ENCODE results near the gene DDX5. TPM values are rescaled to one million over a fixed set of nuclear protein-coding genes. Genes with fewer than 3 reads are reported as not detected.

DDX5 gene
- total and polyA plus RNA-seq, 2 donors (not counting 1 experiment from before 2014, with no cell fraction given) = 439 to 598 TPM

DNA sequence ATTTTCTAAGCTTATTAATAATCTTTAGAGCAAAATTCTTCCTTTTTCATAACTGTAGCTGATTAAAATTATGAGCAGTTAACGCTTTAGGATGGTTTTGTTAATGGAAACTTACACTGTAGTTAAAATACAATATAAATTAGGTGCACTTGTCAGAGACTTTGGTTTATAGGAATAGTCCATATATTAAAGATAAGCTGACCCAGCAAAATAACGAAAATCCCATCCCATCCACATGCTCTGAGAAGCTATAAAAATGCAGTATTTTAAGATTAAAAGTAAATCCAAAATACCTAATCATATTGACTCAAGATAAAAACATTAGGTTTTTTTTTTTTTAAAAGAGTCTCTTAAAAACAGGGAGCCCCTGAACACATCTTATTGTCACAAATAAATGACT lies 38.7 kb upstream of the DDX5 start:
- no peaks in the 10 kb centered on the region for H4K20me1 ChIP-seq (ENCODE audit: control insufficient read depth, extremely low read depth, insufficient read depth, low read length)
- H3K79me2 ChIP-seq (ENCODE audit: control insufficient read depth, insufficient read depth, low read length) = peaks cover 15% of the 10 kb centered on the region
- H3K27me3 ChIP-seq (ENCODE audit: control insufficient read depth, insufficient read depth, low read length) = no peaks in the 10 kb centered on the region
- no peak overlapping the region for H3K27ac ChIP-seq (ENCODE audit: insufficient read depth, low read length)
- H3K4me2 ChIP-seq (ENCODE audit: extremely low read depth, insufficient read depth, low read length) = no peak overlapping the region
- no peak for DNase-seq (ENCODE audit: low read depth in 2 of 2)
- no peak overlapping the region for H3K4me3 ChIP-seq (replicated peaks in 1 of 4; ENCODE audit: control extremely low read depth in 1 of 4, insufficient read depth in 1 of 4, low read depth in 3 of 4, low read length in 4 of 4)
- no peak overlapping the region for H3K9ac ChIP-seq (ENCODE audit: insufficient read depth, low read length)
- H3K9me3 ChIP-seq (ENCODE audit: control insufficient read depth, insufficient read depth, low read depth, low read length) = no peaks in the 10 kb centered on the region
- peaks cover 23% of the 10 kb centered on the region for H3K36me3 ChIP-seq (ENCODE audit: control insufficient read depth, insufficient read depth, low read length)
- no peak for TF ChIP-seq EZH2 (IDR thresholded peaks at IDR 0.05; ENCODE audit: low read length, missing control alignments)
- TF ChIP-seq, protein P1, sequence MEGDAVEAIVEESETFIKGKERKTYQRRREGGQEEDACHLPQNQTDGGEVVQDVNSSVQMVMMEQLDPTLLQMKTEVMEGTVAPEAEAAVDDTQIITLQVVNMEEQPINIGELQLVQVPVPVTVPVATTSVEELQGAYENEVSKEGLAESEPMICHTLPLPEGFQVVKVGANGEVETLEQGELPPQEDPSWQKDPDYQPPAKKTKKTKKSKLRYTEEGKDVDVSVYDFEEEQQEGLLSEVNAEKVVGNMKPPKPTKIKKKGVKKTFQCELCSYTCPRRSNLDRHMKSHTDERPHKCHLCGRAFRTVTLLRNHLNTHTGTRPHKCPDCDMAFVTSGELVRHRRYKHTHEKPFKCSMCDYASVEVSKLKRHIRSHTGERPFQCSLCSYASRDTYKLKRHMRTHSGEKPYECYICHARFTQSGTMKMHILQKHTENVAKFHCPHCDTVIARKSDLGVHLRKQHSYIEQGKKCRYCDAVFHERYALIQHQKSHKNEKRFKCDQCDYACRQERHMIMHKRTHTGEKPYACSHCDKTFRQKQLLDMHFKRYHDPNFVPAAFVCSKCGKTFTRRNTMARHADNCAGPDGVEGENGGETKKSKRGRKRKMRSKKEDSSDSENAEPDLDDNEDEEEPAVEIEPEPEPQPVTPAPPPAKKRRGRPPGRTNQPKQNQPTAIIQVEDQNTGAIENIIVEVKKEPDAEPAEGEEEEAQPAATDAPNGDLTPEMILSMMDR (conservative IDR thresholded peaks at IDR 0.05 in 1 of 2, IDR thresholded peaks at IDR 0.05 in 1 of 2; ENCODE audit: low read depth in 1 of 2, low read length in 2 of 2) = no peak
- no peak overlapping the region for H2AFZ ChIP-seq (ENCODE audit: low read length)
- H3K4me1 ChIP-seq (ENCODE audit: control insufficient read depth, extremely low read depth, insufficient read depth, low read length) = no peaks in the 10 kb centered on the region

DNA sequence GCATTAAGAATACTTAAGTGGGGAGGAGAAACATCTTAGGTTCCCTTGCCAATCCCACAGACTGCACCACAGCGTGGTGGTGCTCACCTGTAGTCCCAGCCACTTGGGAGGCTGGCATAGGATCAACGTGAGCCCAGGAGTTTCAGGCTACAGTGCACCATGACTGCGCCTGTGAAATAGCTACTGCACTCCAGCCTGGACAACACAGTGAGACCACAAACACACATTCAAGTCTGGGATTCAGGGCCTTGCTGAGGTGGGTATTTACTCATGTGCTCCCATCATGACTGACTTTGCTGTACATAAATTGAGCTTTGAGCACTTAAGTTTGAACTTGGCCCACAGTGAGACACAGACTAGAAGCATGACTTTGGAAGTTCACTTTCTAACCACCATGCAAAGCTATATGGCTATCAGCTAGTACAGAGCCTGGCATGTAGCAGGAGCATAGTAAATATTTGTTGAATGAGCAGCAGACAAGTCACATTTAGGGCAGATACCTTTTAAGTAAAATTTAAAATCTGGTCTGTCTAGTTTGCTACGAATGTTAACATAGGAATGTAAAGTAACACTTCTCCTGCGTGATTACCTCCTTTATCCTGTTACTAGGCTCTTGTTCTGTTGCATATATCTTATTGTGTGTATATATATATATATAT lies 34.2 kb upstream of the DDX5 start:
- Histone ChIP-seq H3K9me3 (ENCODE audit: control insufficient read depth, insufficient read depth, low read depth, low read length) (no peaks in the 10 kb centered on the region), H4K20me1 (ENCODE audit: control insufficient read depth, extremely low read depth, insufficient read depth, low read length) (no peaks in the 10 kb centered on the region), H3K4me3 (replicated peaks in 1 of 4; ENCODE audit: control extremely low read depth in 1 of 4, insufficient read depth in 1 of 4, low read depth in 3 of 4, low read length in 4 of 4) (no peak overlapping the region), H3K27me3 (ENCODE audit: control insufficient read depth, insufficient read depth, low read length) (no peaks in the 10 kb centered on the region), H3K4me1 (ENCODE audit: control insufficient read depth, extremely low read depth, insufficient read depth, low read length) (no peaks in the 10 kb centered on the region), H2AFZ (ENCODE audit: low read length) (no peak overlapping the region), H3K36me3 (ENCODE audit: control insufficient read depth, insufficient read depth, low read length) (peaks cover 24% of the 10 kb centered on the region), H3K4me2 (ENCODE audit: extremely low read depth, insufficient read depth, low read length) (no peak overlapping the region), H3K9ac (ENCODE audit: insufficient read depth, low read length) (no peak overlapping the region), H3K27ac (ENCODE audit: insufficient read depth, low read length) (no peak overlapping the region), H3K79me2 (ENCODE audit: control insufficient read depth, insufficient read depth, low read length) (peaks cover 9% of the 10 kb centered on the region)
- DNase-seq (ENCODE audit: low read depth in 2 of 2) = no peak
- TF ChIP-seq, protein P1 (conservative IDR thresholded peaks at IDR 0.05 in 1 of 2, IDR thresholded peaks at IDR 0.05 in 1 of 2; ENCODE audit: low read depth in 1 of 2, low read length in 2 of 2) = no peak
- no peak for TF ChIP-seq EZH2 (IDR thresholded peaks at IDR 0.05; ENCODE audit: low read length, missing control alignments)

DNA sequence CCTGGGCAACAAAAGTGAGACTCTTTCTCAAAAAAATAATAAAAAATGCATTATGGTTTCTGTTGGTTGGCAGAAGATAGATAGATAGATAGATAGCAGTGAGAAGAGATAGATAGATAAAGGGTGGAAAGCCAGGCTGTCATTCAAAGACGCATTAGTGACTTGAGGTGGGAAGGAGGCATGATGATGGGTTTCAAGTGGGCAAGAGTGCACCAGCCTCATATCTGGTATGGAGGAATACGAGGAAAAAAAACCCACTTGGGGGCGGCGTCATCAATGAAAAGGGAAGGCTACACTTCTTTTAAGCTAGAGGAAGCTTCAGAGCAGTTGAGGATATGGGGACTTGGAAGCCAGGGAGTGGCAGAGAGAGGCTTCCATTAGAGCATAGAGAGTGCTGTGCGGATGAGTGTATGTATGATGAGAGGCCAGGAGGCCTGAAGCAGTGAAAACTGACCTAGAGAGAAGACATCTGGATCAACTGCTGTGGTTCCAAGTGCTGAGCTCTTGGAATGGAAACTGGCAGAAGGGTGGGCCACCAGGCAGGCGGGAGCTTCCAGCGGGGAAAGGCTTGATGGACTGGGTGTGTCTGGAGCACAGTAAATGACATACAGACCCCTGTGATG lies 32.5 kb upstream of the DDX5 start:
- Histone ChIP-seq H3K4me2 (ENCODE audit: extremely low read depth, insufficient read depth, low read length) (no peak overlapping the region), H3K27ac (ENCODE audit: insufficient read depth, low read length) (no peak overlapping the region), H3K4me3 (replicated peaks in 1 of 4; ENCODE audit: control extremely low read depth in 1 of 4, insufficient read depth in 1 of 4, low read depth in 3 of 4, low read length in 4 of 4) (no peak overlapping the region), H3K9ac (ENCODE audit: insufficient read depth, low read length) (no peak overlapping the region), H4K20me1 (ENCODE audit: control insufficient read depth, extremely low read depth, insufficient read depth, low read length) (no peaks in the 10 kb centered on the region), H3K27me3 (ENCODE audit: control insufficient read depth, insufficient read depth, low read length) (no peaks in the 10 kb centered on the region), H3K4me1 (ENCODE audit: control insufficient read depth, extremely low read depth, insufficient read depth, low read length) (no peaks in the 10 kb centered on the region), H3K9me3 (ENCODE audit: control insufficient read depth, insufficient read depth, low read depth, low read length) (no peaks in the 10 kb centered on the region), H2AFZ (ENCODE audit: low read length) (no peak overlapping the region), H3K79me2 (ENCODE audit: control insufficient read depth, insufficient read depth, low read length) (peaks cover 6% of the 10 kb centered on the region), H3K36me3 (ENCODE audit: control insufficient read depth, insufficient read depth, low read length) (peaks cover 26% of the 10 kb centered on the region)
- DNase-seq (ENCODE audit: low read depth in 2 of 2) = peak in 1 of 2 donors; percentile 42
- TF ChIP-seq EZH2 (IDR thresholded peaks at IDR 0.05; ENCODE audit: low read length, missing control alignments) = no peak
- TF ChIP-seq, protein P1 (conservative IDR thresholded peaks at IDR 0.05 in 1 of 2, IDR thresholded peaks at IDR 0.05 in 1 of 2; ENCODE audit: low read depth in 1 of 2, low read length in 2 of 2) = no peak
